ENCODE results near the gene CBLIF.
"Not testable (repeated sequence)": the region's sequence is repeated elsewhere in the genome, so short reads cannot be mapped to it uniquely, and the experiment has no call there.

The CBLIF gene

GRCh38 chr11:59849551-59849950 lies 4.3 kb upstream of the CBLIF start:
- peaks cover 5 to 19% of the 10 kb centered on the region in 2 donors for H3K4me1 ChIP-seq (ENCODE audit: control insufficient read depth in 2 of 2, insufficient read depth in 2 of 2, low read length in 2 of 2)
- not testable (repeated sequence) for H3K9ac ChIP-seq (ENCODE audit: low read depth in 1 of 2, low read length in 2 of 2); H3K36me3 ChIP-seq (ENCODE audit: control insufficient read depth in 2 of 2, insufficient read depth in 2 of 2, low read length in 2 of 2); H3K9me3 ChIP-seq (ENCODE audit: control insufficient read depth in 2 of 2, low read length in 2 of 2); H3K27me3 ChIP-seq (ENCODE audit: control insufficient read depth in 2 of 2, insufficient read depth in 2 of 2, low read length in 2 of 2); H3K4me3 ChIP-seq (ENCODE audit: low read length in 2 of 2)
- peak overlapping the region; percentile 14 to 75 for H3K27ac ChIP-seq (ENCODE audit: low read depth in 2 of 2, low read length in 2 of 2)

DNA sequence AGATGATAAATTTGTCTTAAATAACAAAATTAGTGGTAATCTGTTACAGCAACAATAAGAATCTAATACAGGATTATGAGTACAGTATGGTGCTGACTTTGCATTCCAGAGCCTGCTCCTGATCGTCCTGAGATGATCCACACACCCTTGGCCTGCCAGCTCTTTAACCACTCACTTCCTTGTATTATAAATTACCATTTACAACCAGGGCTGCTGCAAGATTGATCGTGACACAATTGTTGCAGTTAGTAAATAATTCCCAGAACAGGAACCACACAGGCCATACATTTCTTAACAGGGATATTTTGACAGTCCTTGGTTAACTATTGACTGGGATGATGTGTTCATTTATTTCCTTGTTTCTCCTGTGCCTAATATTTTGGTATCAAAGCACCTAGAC lies 3.8 kb upstream of the CBLIF start:
- Histone ChIP-seq H3K27me3 (ENCODE audit: control insufficient read depth in 2 of 2, insufficient read depth in 2 of 2, low read length in 2 of 2) (no peaks in the 10 kb centered on the region), H3K27ac (ENCODE audit: low read depth in 2 of 2, low read length in 2 of 2) (peak overlapping the region; percentile 69 to 75), H3K9me3 (ENCODE audit: control insufficient read depth in 2 of 2, low read length in 2 of 2) (no peaks in the 10 kb centered on the region), H3K4me3 (ENCODE audit: low read length in 2 of 2) (no peak overlapping the region), H3K4me1 (ENCODE audit: control insufficient read depth in 2 of 2, insufficient read depth in 2 of 2, low read length in 2 of 2) (peaks cover 5 to 19% of the 10 kb centered on the region in 2 donors), H3K36me3 (ENCODE audit: control insufficient read depth in 2 of 2, insufficient read depth in 2 of 2, low read length in 2 of 2) (no peaks in the 10 kb centered on the region), H3K9ac (ENCODE audit: low read depth in 1 of 2, low read length in 2 of 2) (no peak overlapping the region)

GRCh38 chr11:59848439-59848838 lies 3.1 kb upstream of the CBLIF start:
- H3K27me3 ChIP-seq (ENCODE audit: control insufficient read depth in 2 of 2, insufficient read depth in 2 of 2, low read length in 2 of 2); H3K4me3 ChIP-seq (ENCODE audit: low read length in 2 of 2); H3K9ac ChIP-seq (ENCODE audit: low read depth in 1 of 2, low read length in 2 of 2); H3K36me3 ChIP-seq (ENCODE audit: control insufficient read depth in 2 of 2, insufficient read depth in 2 of 2, low read length in 2 of 2); H3K9me3 ChIP-seq (ENCODE audit: control insufficient read depth in 2 of 2, low read length in 2 of 2): not testable (repeated sequence)
- Histone ChIP-seq H3K27ac (ENCODE audit: low read depth in 2 of 2, low read length in 2 of 2) (peak overlapping the region; percentile 65 to 69), H3K4me1 (ENCODE audit: control insufficient read depth in 2 of 2, insufficient read depth in 2 of 2, low read length in 2 of 2) (peaks cover 5 to 19% of the 10 kb centered on the region in 2 donors)

DNA sequence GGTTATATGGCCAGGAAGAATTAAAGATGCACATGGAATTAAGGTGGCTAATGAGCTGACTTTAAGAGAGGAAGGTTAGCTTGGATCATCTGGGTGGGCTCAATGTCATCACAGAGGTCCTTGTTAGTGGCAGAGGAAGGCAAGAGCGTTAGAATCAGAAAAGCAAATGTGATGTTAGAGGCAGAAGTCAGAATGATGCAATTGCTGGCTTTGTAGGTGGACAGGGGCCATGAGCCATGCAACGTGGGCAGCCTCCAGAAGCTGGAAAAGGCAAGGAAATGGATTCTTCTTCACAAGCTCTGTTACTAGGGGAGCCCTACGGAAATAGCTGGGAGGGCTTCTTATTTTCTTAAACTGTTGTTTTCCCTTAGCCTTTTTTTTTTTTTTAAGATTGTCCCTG lies 2.3 kb upstream of the CBLIF start:
- peaks cover 5 to 19% of the 10 kb centered on the region in 2 donors for H3K4me1 ChIP-seq (ENCODE audit: control insufficient read depth in 2 of 2, insufficient read depth in 2 of 2, low read length in 2 of 2)
- H3K27ac ChIP-seq (ENCODE audit: low read depth in 2 of 2, low read length in 2 of 2): no peak overlapping the region
- H3K9me3 ChIP-seq (ENCODE audit: control insufficient read depth in 2 of 2, low read length in 2 of 2): no peaks in the 10 kb centered on the region
- no peaks in the 10 kb centered on the region for H3K36me3 ChIP-seq (ENCODE audit: control insufficient read depth in 2 of 2, insufficient read depth in 2 of 2, low read length in 2 of 2)
- no peaks in the 10 kb centered on the region for H3K27me3 ChIP-seq (ENCODE audit: control insufficient read depth in 2 of 2, insufficient read depth in 2 of 2, low read length in 2 of 2)
- H3K9ac ChIP-seq (ENCODE audit: low read depth in 1 of 2, low read length in 2 of 2): no peak overlapping the region
- H3K4me3 ChIP-seq (ENCODE audit: low read length in 2 of 2): no peak overlapping the region

GRCh38 chr11:59846556-59846955 lies 1.3 kb upstream of the CBLIF start:
- H3K36me3 ChIP-seq (ENCODE audit: control insufficient read depth in 2 of 2, insufficient read depth in 2 of 2, low read length in 2 of 2): no peaks in the 10 kb centered on the region
- H3K9me3 ChIP-seq (ENCODE audit: control insufficient read depth in 2 of 2, low read length in 2 of 2): no peaks in the 10 kb centered on the region
- H3K9ac ChIP-seq (ENCODE audit: low read depth in 1 of 2, low read length in 2 of 2): no peak overlapping the region
- H3K4me3 ChIP-seq (ENCODE audit: low read length in 2 of 2): no peak overlapping the region
- peaks cover 5 to 19% of the 10 kb centered on the region in 2 donors for H3K4me1 ChIP-seq (ENCODE audit: control insufficient read depth in 2 of 2, insufficient read depth in 2 of 2, low read length in 2 of 2)
- no peak overlapping the region for H3K27ac ChIP-seq (ENCODE audit: low read depth in 2 of 2, low read length in 2 of 2)
- no peaks in the 10 kb centered on the region for H3K27me3 ChIP-seq (ENCODE audit: control insufficient read depth in 2 of 2, insufficient read depth in 2 of 2, low read length in 2 of 2)

GRCh38 chr11:59842316-59842715 lies 3.0 kb downstream of the CBLIF start:
- no peak overlapping the region for H3K4me3 ChIP-seq (ENCODE audit: low read length in 2 of 2)
- H3K9ac ChIP-seq (ENCODE audit: low read depth in 1 of 2, low read length in 2 of 2): no peak overlapping the region
- no peaks in the 10 kb centered on the region for H3K36me3 ChIP-seq (ENCODE audit: control insufficient read depth in 2 of 2, insufficient read depth in 2 of 2, low read length in 2 of 2)
- H3K4me1 ChIP-seq (ENCODE audit: control insufficient read depth in 2 of 2, insufficient read depth in 2 of 2, low read length in 2 of 2): peaks cover 0 to 9% of the 10 kb centered on the region in 2 donors
- no peaks in the 10 kb centered on the region for H3K27me3 ChIP-seq (ENCODE audit: control insufficient read depth in 2 of 2, insufficient read depth in 2 of 2, low read length in 2 of 2)
- no peak overlapping the region for H3K27ac ChIP-seq (ENCODE audit: low read depth in 2 of 2, low read length in 2 of 2)
- no peaks in the 10 kb centered on the region for H3K9me3 ChIP-seq (ENCODE audit: control insufficient read depth in 2 of 2, low read length in 2 of 2)

DNA sequence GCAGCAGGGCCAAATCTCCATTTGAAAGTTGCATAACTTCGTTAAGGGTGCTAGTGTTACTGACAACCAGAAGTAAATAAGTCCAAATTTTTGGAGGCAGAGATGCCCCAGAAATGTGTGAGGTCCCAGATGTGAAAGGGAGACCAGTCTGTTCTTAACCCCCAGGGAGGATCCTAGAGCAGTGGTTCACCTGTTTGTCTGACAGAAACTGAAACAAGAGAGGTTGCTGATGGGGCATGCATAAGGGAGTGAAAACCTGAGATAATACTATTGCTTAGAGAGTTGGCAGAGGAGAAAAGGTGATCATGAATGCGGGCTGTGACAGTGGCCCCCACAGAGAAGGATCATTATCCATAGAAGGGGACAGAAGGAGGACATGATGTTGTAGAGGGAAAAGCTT lies 3.8 kb downstream of the CBLIF start:
- Histone ChIP-seq H3K36me3 (ENCODE audit: control insufficient read depth in 2 of 2, insufficient read depth in 2 of 2, low read length in 2 of 2) (no peaks in the 10 kb centered on the region), H3K27ac (ENCODE audit: low read depth in 2 of 2, low read length in 2 of 2) (no peak overlapping the region), H3K4me1 (ENCODE audit: control insufficient read depth in 2 of 2, insufficient read depth in 2 of 2, low read length in 2 of 2) (peaks cover 0 to 3% of the 10 kb centered on the region in 2 donors), H3K9me3 (ENCODE audit: control insufficient read depth in 2 of 2, low read length in 2 of 2) (no peaks in the 10 kb centered on the region), H3K9ac (ENCODE audit: low read depth in 1 of 2, low read length in 2 of 2) (no peak overlapping the region), H3K4me3 (ENCODE audit: low read length in 2 of 2) (no peak overlapping the region), H3K27me3 (ENCODE audit: control insufficient read depth in 2 of 2, insufficient read depth in 2 of 2, low read length in 2 of 2) (no peaks in the 10 kb centered on the region)

DNA sequence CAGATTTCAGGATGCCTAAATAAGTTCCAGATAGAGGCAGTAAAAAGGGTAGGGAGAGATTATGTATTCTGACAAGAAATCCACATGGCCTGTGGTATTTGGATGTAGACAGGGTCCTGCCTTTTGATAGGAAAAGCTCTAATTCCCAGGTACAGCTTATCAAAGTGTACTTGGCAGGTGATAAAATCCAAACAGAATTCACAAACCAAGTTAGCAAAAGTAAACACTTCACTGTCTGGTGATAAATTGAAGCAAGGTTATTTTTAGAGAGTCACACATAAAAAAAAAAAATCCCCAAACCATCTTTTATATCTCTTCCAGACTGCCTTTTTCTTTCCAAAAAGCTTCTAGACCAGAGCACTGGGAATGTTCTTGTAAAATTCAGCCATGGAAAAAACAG lies 5.7 kb downstream of the CBLIF start:
- H3K4me1 ChIP-seq (ENCODE audit: control insufficient read depth in 2 of 2, insufficient read depth in 2 of 2, low read length in 2 of 2): no peaks in the 10 kb centered on the region
- no peak overlapping the region for H3K27ac ChIP-seq (ENCODE audit: low read depth in 2 of 2, low read length in 2 of 2)
- H3K27me3 ChIP-seq (ENCODE audit: control insufficient read depth in 2 of 2, insufficient read depth in 2 of 2, low read length in 2 of 2): no peaks in the 10 kb centered on the region
- no peaks in the 10 kb centered on the region for H3K9me3 ChIP-seq (ENCODE audit: control insufficient read depth in 2 of 2, low read length in 2 of 2)
- H3K9ac ChIP-seq (ENCODE audit: low read depth in 1 of 2, low read length in 2 of 2): no peak overlapping the region
- H3K4me3 ChIP-seq (ENCODE audit: low read length in 2 of 2): no peak overlapping the region
- no peaks in the 10 kb centered on the region for H3K36me3 ChIP-seq (ENCODE audit: control insufficient read depth in 2 of 2, insufficient read depth in 2 of 2, low read length in 2 of 2)

- Histone ChIP-seq H3K9ac (ENCODE audit: low read depth in 1 of 2, low read length in 2 of 2) (no peak overlapping the region), H3K4me3 (ENCODE audit: low read length in 2 of 2) (no peak overlapping the region), H3K36me3 (ENCODE audit: control insufficient read depth in 2 of 2, insufficient read depth in 2 of 2, low read length in 2 of 2) (no peaks in the 10 kb centered on the region), H3K27me3 (ENCODE audit: control insufficient read depth in 2 of 2, insufficient read depth in 2 of 2, low read length in 2 of 2) (no peaks in the 10 kb centered on the region), H3K27ac (ENCODE audit: low read depth in 2 of 2, low read length in 2 of 2) (no peak overlapping the region), H3K9me3 (ENCODE audit: control insufficient read depth in 2 of 2, low read length in 2 of 2) (no peaks in the 10 kb centered on the region), H3K4me1 (ENCODE audit: control insufficient read depth in 2 of 2, insufficient read depth in 2 of 2, low read length in 2 of 2) (no peaks in the 10 kb centered on the region)
These were observed 11.7 kb downstream of the CBLIF start for GRCh38 chr11:59833602-59834001.

- H3K27ac ChIP-seq (ENCODE audit: low read depth in 2 of 2, low read length in 2 of 2): no peak overlapping the region
- H3K9me3 ChIP-seq (ENCODE audit: control insufficient read depth in 2 of 2, low read length in 2 of 2): no peaks in the 10 kb centered on the region
- H3K4me3 ChIP-seq (ENCODE audit: low read length in 2 of 2): no peak overlapping the region
- no peak overlapping the region for H3K9ac ChIP-seq (ENCODE audit: low read depth in 1 of 2, low read length in 2 of 2)
- H3K27me3 ChIP-seq (ENCODE audit: control insufficient read depth in 2 of 2, insufficient read depth in 2 of 2, low read length in 2 of 2): no peaks in the 10 kb centered on the region
- no peaks in the 10 kb centered on the region for H3K36me3 ChIP-seq (ENCODE audit: control insufficient read depth in 2 of 2, insufficient read depth in 2 of 2, low read length in 2 of 2)
- H3K4me1 ChIP-seq (ENCODE audit: control insufficient read depth in 2 of 2, insufficient read depth in 2 of 2, low read length in 2 of 2): no peaks in the 10 kb centered on the region
These were observed 15.9 kb downstream of the CBLIF start for GRCh38 chr11:59829358-59829757.

DNA sequence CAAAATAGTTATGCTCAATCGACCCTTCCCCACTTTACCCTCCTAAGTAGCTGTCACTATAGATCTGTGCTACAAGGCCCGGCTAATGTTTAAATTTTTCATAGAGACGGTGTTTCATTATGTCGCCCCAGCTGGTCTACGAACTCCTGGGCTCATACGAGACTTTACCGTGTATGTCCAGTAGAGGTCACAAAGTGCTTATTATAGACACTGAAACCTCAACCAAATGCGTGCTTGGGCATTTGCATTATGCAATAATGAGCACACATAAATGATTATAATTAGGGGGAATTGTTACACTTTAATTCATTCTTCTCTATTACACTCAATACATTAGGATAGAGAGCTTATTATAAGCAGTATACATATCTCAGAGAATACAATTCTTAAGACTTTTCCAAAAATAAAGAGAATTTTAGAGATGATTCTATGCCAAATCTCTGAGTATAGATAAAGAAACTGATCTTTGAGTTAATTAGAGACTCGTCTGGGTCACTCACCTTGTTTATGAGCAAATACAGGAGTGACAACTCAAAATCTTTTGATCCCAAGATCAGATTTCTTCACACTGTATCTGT lies 22.2 kb downstream of the CBLIF start:
- Histone ChIP-seq H3K27me3 (ENCODE audit: control insufficient read depth in 2 of 2, insufficient read depth in 2 of 2, low read length in 2 of 2) (no peaks in the 10 kb centered on the region), H3K4me3 (ENCODE audit: low read length in 2 of 2) (no peak overlapping the region), H3K9me3 (ENCODE audit: control insufficient read depth in 2 of 2, low read length in 2 of 2) (no peaks in the 10 kb centered on the region), H3K4me1 (ENCODE audit: control insufficient read depth in 2 of 2, insufficient read depth in 2 of 2, low read length in 2 of 2) (no peaks in the 10 kb centered on the region), H3K36me3 (ENCODE audit: control insufficient read depth in 2 of 2, insufficient read depth in 2 of 2, low read length in 2 of 2) (no peaks in the 10 kb centered on the region), H3K27ac (ENCODE audit: low read depth in 2 of 2, low read length in 2 of 2) (no peak overlapping the region), H3K9ac (ENCODE audit: low read depth in 1 of 2, low read length in 2 of 2) (peak overlapping the region in 1 of 2 donors; percentile 53)

All from mucosa of rectum (tissue), 2 donors.